Measurements from ENCODE around the gene FBXL17. TPM values are rescaled to one million over a fixed set of nuclear protein-coding genes. Genes with fewer than 3 reads are reported as not detected.

Gene FBXL17
- total and polyA plus RNA-seq, 12 donors, result 5.9 to 47.4 (median 41.1) TPM

DNA sequence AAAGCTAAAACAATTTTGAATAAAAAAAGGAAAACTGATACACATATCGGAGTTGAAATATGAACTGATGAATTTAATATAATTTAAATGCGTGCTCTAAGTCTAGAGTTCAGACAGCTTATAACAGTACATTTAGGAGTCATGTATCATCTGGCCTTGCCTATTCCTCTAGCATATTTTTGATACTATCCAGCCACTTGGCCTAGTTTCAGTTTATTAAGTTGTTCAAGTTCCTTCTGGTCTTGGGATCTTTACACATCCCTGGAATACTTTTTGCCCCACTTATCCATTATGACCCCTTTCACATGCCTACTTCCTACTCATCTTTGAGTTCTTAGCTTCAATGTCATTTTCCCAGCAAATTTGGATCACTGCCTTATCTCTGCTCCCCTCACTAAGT is 518.8 kb downstream of the FBXL17 start:
- TF ChIP-seq, protein P1, sequence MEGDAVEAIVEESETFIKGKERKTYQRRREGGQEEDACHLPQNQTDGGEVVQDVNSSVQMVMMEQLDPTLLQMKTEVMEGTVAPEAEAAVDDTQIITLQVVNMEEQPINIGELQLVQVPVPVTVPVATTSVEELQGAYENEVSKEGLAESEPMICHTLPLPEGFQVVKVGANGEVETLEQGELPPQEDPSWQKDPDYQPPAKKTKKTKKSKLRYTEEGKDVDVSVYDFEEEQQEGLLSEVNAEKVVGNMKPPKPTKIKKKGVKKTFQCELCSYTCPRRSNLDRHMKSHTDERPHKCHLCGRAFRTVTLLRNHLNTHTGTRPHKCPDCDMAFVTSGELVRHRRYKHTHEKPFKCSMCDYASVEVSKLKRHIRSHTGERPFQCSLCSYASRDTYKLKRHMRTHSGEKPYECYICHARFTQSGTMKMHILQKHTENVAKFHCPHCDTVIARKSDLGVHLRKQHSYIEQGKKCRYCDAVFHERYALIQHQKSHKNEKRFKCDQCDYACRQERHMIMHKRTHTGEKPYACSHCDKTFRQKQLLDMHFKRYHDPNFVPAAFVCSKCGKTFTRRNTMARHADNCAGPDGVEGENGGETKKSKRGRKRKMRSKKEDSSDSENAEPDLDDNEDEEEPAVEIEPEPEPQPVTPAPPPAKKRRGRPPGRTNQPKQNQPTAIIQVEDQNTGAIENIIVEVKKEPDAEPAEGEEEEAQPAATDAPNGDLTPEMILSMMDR (IDR thresholded peaks at IDR 0.05), result no peak
- no peaks in the 10 kb centered on the region for H3K9me3 ChIP-seq
- 96 to 99% methylated on average over 2 of the region's 2 CpGs for WGBS, 2 donors
- no peaks in the 10 kb centered on the region for H3K27me3 ChIP-seq
- peaks cover 0 to 20% (median 0%) of the 10 kb centered on the region in 9 donors for H3K36me3 ChIP-seq
- H3K27ac ChIP-seq, result no peak overlapping the region
- intact Hi-C loops (cut with DNase I), result no loop called here
- ATAC-seq (no peak), DNase-seq (no peak)
- no peak overlapping the region for H3K4me3 ChIP-seq
- H3K4me1 ChIP-seq, result peaks cover 0 to 5% (median 0%) of the 10 kb centered on the region in 9 donors

DNA sequence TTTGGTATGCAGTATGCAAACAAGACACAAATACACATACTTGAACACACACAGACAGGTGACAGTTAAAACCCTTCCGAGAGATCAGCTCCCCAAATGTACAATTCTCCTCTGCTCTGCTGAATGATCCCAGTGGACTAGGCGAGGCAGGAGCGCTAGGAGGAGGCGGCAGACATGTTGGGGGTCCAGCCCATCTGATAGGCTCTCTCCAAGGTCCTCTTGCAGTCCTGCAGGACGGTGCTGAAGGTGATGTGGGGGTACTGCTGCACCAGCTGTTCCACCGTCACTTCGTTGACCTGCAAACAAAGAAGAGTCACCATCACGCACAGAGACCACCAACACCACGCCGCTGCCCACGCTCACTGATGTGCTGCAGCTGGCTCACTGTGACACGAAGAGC is 520.3 kb downstream of the FBXL17 start:
- ATAC-seq, result no peak
- TF ChIP-seq, protein P1 (IDR thresholded peaks at IDR 0.05), result no peak
- H3K36me3 ChIP-seq, result peaks cover 0 to 20% (median 0%) of the 10 kb centered on the region in 9 donors
- H3K27me3 ChIP-seq, result no peaks in the 10 kb centered on the region
- H3K9me3 ChIP-seq, result no peaks in the 10 kb centered on the region
- 90 to 93% methylated on average over 12 of the region's 12 CpGs for WGBS, 2 donors
- H3K4me3 ChIP-seq, result no peak overlapping the region
- peaks cover 0 to 5% (median 0%) of the 10 kb centered on the region in 9 donors for H3K4me1 ChIP-seq
- intact Hi-C loops (cut with DNase I), result no loop called here
- no peak for DNase-seq
- no peak overlapping the region for H3K27ac ChIP-seq

DNA sequence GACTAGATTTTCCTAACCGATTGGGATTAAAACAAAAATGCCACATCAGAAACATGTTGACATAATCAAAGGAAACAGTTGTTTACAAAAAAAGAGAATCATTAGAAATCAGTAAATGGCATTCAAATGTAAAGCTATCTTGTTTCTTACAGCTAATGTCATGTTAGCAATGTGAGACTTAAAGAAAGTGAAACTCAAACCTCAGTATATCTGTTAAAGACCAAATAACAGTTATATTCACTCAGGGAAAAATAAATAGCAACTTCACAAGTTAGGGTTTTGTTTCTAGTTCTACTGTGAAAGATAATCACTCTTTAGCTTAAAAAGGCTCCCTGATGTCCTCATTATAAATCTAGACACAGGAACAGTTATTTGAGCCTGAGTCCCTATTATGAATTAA is 521.9 kb downstream of the FBXL17 start:
- Histone ChIP-seq H3K4me1 (peaks cover 0 to 3% (median 0%) of the 10 kb centered on the region in 9 donors), H3K4me3 (no peak overlapping the region), H3K36me3 (peaks cover 0 to 20% (median 0%) of the 10 kb centered on the region in 9 donors), H3K27me3 (no peaks in the 10 kb centered on the region), H3K27ac (no peak overlapping the region), H3K9me3 (no peaks in the 10 kb centered on the region)
- intact Hi-C loops (cut with DNase I), result no loop called here
- no peak for DNase-seq
- TF ChIP-seq, protein P1 (IDR thresholded peaks at IDR 0.05), result no peak
- no peak for ATAC-seq
- 79 to 94% methylated on average over 1 of the region's 1 CpG for WGBS, 2 donors

DNA sequence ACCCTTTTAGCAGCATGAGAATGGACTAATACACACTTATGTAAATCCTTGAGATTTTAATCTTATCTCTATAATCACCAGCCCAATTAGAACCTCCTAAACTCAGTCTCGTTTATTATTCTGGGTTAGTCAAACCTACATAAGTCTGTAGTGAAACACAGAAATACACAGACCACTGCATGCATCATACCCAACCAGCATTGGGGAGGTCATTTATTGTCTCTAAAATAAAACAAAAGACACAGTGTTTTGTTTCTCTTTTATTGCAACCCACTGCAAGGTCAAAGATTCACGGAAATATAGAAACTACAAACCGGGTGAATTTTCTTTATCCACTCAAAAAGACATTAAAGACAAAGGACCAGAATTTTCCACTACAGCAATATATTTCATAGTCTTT is 523.1 kb downstream of the FBXL17 start:
- Histone ChIP-seq H3K4me1 (no peaks in the 10 kb centered on the region), H3K36me3 (peaks cover 0 to 20% (median 0%) of the 10 kb centered on the region in 9 donors), H3K4me3 (no peak overlapping the region), H3K27me3 (no peaks in the 10 kb centered on the region), H3K9me3 (no peaks in the 10 kb centered on the region), H3K27ac (no peak overlapping the region)
- no peak for ATAC-seq
- DNase-seq, result no peak
- TF ChIP-seq, protein P1 (IDR thresholded peaks at IDR 0.05), result no peak
- 70 to 92% methylated on average over 3 of the region's 3 CpGs for WGBS, 2 donors
- intact Hi-C loops (cut with DNase I), result no loop called here

All from heart right ventricle (tissue), 16 donors.